ENCODE results near the gene SPEM3.

SPEM3 gene

GRCh38 chr17:7423679-7424078 lies 5.0 kb upstream of the SPEM3 start:
- no peak for DNase-seq

- no peak for DNase-seq
Measured at GRCh38 chr17:7425316-7425715, 3.3 kb upstream of the SPEM3 start, which contains the start of gene SPEM2. Gene SPEM2, plus strand, starts transcription at chr17:7425616. Its CDS starts 73 bp downstream, at chr17:7425689.

GRCh38 chr17:7425756-7426155 lies 2.9 kb upstream of the SPEM3 start:
- DNase-seq: no peak

- DNase-seq: no peak
Measured at GRCh38 chr17:7426203-7426863, 2.3 kb upstream of the SPEM3 start.

- DNase-seq: no peak
Measured at GRCh38 chr17:7426896-7427489, 1.7 kb upstream of the SPEM3 start.

- DNase-seq: no peak
Measured at GRCh38 chr17:7427549-7427948, 1.1 kb upstream of the SPEM3 start.

GRCh38 chr17:7429722-7430121 lies 1.1 kb downstream of the SPEM3 start:
- no peak for DNase-seq

GRCh38 chr17:7431231-7431630 lies 2.6 kb downstream of the SPEM3 start:
- DNase-seq: no peak

- DNase-seq: no peak
Measured at GRCh38 chr17:7432296-7432695, 3.6 kb downstream of the SPEM3 start.

GRCh38 chr17:7435676-7436555 lies 7.3 kb downstream of the SPEM3 start:
- no peak for DNase-seq

- DNase-seq: no peak
Measured at GRCh38 chr17:7436556-7437368, 8.1 kb downstream of the SPEM3 start.

- no peak for DNase-seq
Measured at GRCh38 chr17:7437369-7437863, 8.8 kb downstream of the SPEM3 start.

- DNase-seq: no peak
Measured at GRCh38 chr17:7437950-7438614, 9.4 kb downstream of the SPEM3 start.

- DNase-seq: no peak
Measured at GRCh38 chr17:7438656-7439460, 10.2 kb downstream of the SPEM3 start.

- no peak for DNase-seq
Measured at GRCh38 chr17:7439462-7440112, 10.9 kb downstream of the SPEM3 start, which contains the start of gene FGF11. Gene FGF11, plus strand, starts transcription at chr17:7439512. Its CDS starts 109 bp downstream, at chr17:7439621.

GRCh38 chr17:7440113-7440833 lies 11.6 kb downstream of the SPEM3 start:
- no peak for DNase-seq

GRCh38 chr17:7440834-7441195 lies 12.2 kb downstream of the SPEM3 start:
- no peak for DNase-seq

- DNase-seq: no peak
Measured at GRCh38 chr17:7441266-7441665, 12.6 kb downstream of the SPEM3 start.

GRCh38 chr17:7442142-7442541 lies 13.5 kb downstream of the SPEM3 start:
- no peak for DNase-seq
